Adrenal gland (tissue), 5 donors: ENCODE data around the gene FDPS.

Source experiments
- CTCF ChIP-seq, 6 experiments: fragments of 450-650 bp in 4 of 6; fragments of 200-600 bp in 2 of 6; sonication (generic) in 1 of 6; IDR thresholded peaks; 1 replicate in 5 of 6; 2 replicates in 1 of 6; pipeline versions ENCODE4 v1.5.1 to v1.8.0; 2016 to 2021; ENCODE audit warnings: antibody characterized with exemption in 6 of 6, mild to moderate bottlenecking in 2 of 6, moderate library complexity in 1 of 6
- POLR2A ChIP-seq, 2 donors: fragments of 450-650 bp; IDR thresholded peaks; one replicate each; pipeline ENCODE4 v1.6.1; 2017; ENCODE audit warnings: antibody characterized with exemption in 2 of 2, mild to moderate bottlenecking in 2 of 2, moderate library complexity in 1 of 2
- donor health status: DM: no; HTN: no; CAD: no.

GRCh38 chr1:155263067-155263466, 45.6 kb upstream of the FDPS start:
- no peak for TF ChIP-seq POLR2A (IDR thresholded peaks at IDR 0.05)
- TF ChIP-seq CTCF (IDR thresholded peaks at IDR 0.05) = no peak
